Hematopoietic multipotent progenitor cell treated with erythropoietin and hydrocortisone succinate and interleukin-3 and kit ligand, for 17 days (in vitro differentiated cells): ENCODE results near the gene RHEB.
"Not testable (repeated sequence)": the region's sequence is repeated elsewhere in the genome, so short reads cannot be mapped to it uniquely, and the experiment has no call there.

Source experiments
- DNase-seq: peaks from one replicate; pipeline ENCODE4 v3.0.0-alpha.2; 2015; ENCODE audit warnings: low spot score

Gene RHEB

GRCh38 chr7:151519765-151520418 is at the start of gene RHEB:
Gene RHEB (minus strand): TSS chr7:151519895. CDS start chr7:151519511, 384 bp downstream.
- peak; percentile 98 for DNase-seq

- DNase-seq, result no peak
These were observed 47.2 kb upstream of the RHEB start for GRCh38 chr7:151566897-151567320.

- DNase-seq, result no peak
These were observed 45.8 kb upstream of the RHEB start for GRCh38 chr7:151565541-151565940.

- no peak for DNase-seq
These were observed 40.5 kb upstream of the RHEB start for GRCh38 chr7:151560243-151560642.

- DNase-seq, result no peak
These were observed 40.0 kb upstream of the RHEB start for GRCh38 chr7:151559557-151560183.

- DNase-seq, result no peak
These were observed 38.9 kb upstream of the RHEB start for GRCh38 chr7:151558575-151558974.

GRCh38 chr7:151556592-151556991 is 36.9 kb upstream of the RHEB start:
- no peak for DNase-seq

GRCh38 chr7:151553356-151553755 is 33.7 kb upstream of the RHEB start:
- no peak for DNase-seq

GRCh38 chr7:151552352-151553028 is 32.8 kb upstream of the RHEB start:
- DNase-seq, result no peak

GRCh38 chr7:151551820-151552219 is 32.1 kb upstream of the RHEB start:
- DNase-seq, result no peak

- no peak for DNase-seq
These were observed 31.1 kb upstream of the RHEB start for GRCh38 chr7:151550656-151551286.

GRCh38 chr7:151549644-151550043 is 29.9 kb upstream of the RHEB start:
- DNase-seq, result no peak

- DNase-seq, result no peak
These were observed 29.4 kb upstream of the RHEB start for GRCh38 chr7:151549083-151549482.

GRCh38 chr7:151544183-151544582 is 24.5 kb upstream of the RHEB start:
- DNase-seq, result no peak

- no peak for DNase-seq
These were observed 23.0 kb upstream of the RHEB start for GRCh38 chr7:151542606-151543130.

- no peak for DNase-seq
These were observed 22.2 kb upstream of the RHEB start for GRCh38 chr7:151541709-151542499.

GRCh38 chr7:151540146-151540545 is 20.5 kb upstream of the RHEB start:
- DNase-seq, result no peak

GRCh38 chr7:151539088-151539671 is 19.5 kb upstream of the RHEB start:
- no peak for DNase-seq

- no peak for DNase-seq
These were observed 18.3 kb upstream of the RHEB start for GRCh38 chr7:151537818-151538561.

- not testable (repeated sequence) for DNase-seq
These were observed 16.5 kb upstream of the RHEB start for GRCh38 chr7:151536178-151536577.

- DNase-seq, result no peak
These were observed 10.1 kb upstream of the RHEB start for GRCh38 chr7:151529842-151530241.
